ENCODE results near the gene ILK. TPM values are rescaled to one million over a fixed set of nuclear protein-coding genes. Genes with fewer than 3 reads are reported as not detected.

ILK gene
- total and polyA plus RNA-seq, 2 of the 13 experiments (the other 11 are each of a cell fraction or from before 2014, with no cell fraction given): 70.3 to 108 TPM

- TF ChIP-seq MAX (IDR thresholded peaks at IDR 0.05) (0 out of 2 replicates have a peak, but pooled peaks have one; percentile 15), CC2D1A (CRISPR knock-in tag; IDR thresholded peaks at IDR 0.05) (no peak), TRIM22 (IDR thresholded peaks at IDR 0.05) (no peak), ZGPAT (CRISPR knock-in tag; IDR thresholded peaks at IDR 0.05) (no peak), ZKSCAN1 (IDR thresholded peaks at IDR 0.05; ENCODE audit: low read length) (no peak), XBP1 (CRISPR knock-in tag; IDR thresholded peaks at IDR 0.05) (no peak), ZNF709 (CRISPR knock-in tag; IDR thresholded peaks at IDR 0.05) (no peak), REXO4 (CRISPR knock-in tag; IDR thresholded peaks at IDR 0.05; ENCODE audit: borderline replicate concordance) (no peak)
These were observed 20.1 kb downstream of the ILK start (continued) for GRCh38 chr11:6623391-6624363.
